ENCODE measurements around the gene TCHH. TPM values are rescaled to one million over a fixed set of nuclear protein-coding genes. Genes with fewer than 3 reads are reported as not detected.
"Not testable (repeated sequence)": the region's sequence is repeated elsewhere in the genome, so short reads cannot be mapped to it uniquely, and the experiment has no call there.

TCHH gene
- total RNA-seq, 3 donors from 2014 or later = under 0.01 to 3.0 (median 0.15) TPM

DNA sequence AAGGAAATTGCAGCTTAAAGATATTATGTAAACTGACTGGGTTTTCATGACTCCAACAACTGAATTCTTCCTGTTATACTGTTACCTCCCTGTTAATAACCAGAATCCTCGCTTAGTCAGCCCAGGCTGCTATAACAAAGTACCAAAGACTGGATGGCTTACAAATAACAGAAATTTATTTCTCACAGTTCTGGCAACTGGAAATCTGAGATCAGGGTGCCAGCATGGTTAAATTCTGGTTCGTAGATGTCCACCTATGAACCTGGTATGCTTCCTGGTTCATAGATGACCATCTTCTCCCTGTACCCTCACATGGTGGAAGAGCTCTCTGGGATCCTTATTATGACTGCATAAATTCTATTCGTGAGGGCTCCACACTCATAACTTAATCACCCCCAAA lies 18.3 kb downstream of the TCHH start:
- intact Hi-C loops (cut with DNase I; ENCODE audit: low total_unique reads) = no loop called here
- TF ChIP-seq, protein P1, sequence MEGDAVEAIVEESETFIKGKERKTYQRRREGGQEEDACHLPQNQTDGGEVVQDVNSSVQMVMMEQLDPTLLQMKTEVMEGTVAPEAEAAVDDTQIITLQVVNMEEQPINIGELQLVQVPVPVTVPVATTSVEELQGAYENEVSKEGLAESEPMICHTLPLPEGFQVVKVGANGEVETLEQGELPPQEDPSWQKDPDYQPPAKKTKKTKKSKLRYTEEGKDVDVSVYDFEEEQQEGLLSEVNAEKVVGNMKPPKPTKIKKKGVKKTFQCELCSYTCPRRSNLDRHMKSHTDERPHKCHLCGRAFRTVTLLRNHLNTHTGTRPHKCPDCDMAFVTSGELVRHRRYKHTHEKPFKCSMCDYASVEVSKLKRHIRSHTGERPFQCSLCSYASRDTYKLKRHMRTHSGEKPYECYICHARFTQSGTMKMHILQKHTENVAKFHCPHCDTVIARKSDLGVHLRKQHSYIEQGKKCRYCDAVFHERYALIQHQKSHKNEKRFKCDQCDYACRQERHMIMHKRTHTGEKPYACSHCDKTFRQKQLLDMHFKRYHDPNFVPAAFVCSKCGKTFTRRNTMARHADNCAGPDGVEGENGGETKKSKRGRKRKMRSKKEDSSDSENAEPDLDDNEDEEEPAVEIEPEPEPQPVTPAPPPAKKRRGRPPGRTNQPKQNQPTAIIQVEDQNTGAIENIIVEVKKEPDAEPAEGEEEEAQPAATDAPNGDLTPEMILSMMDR (IDR thresholded peaks at IDR 0.05) = no peak
- no peak for TF ChIP-seq POLR2AphosphoS5 (IDR thresholded peaks at IDR 0.05)
- no peak for TF ChIP-seq POLR2A (IDR thresholded peaks at IDR 0.05)
- H3K4me3 ChIP-seq = no peak overlapping the region
- DNase-seq (ENCODE audit: low spot score in 2 of 2) = no peak
- H3K36me3 ChIP-seq = no peaks in the 10 kb centered on the region
- no peak overlapping the region for H3K27ac ChIP-seq
- peaks cover 5 to 29% of the 10 kb centered on the region in 2 donors for H3K9me3 ChIP-seq
- no peaks in the 10 kb centered on the region for H3K4me1 ChIP-seq
- peaks cover 0 to 15% of the 10 kb centered on the region in 2 donors for H3K27me3 ChIP-seq

GRCh38 chr1:152089014-152089674 lies 26.1 kb downstream of the TCHH start, which contains the start of gene TCHHL1:
Gene TCHHL1, minus strand, starts transcription at chr1:152089064. Its CDS starts 921 bp downstream, at chr1:152088143.
- DNase-seq (ENCODE audit: low spot score in 2 of 2) = no peak
- H3K36me3 ChIP-seq = no peaks in the 10 kb centered on the region
- H3K27ac ChIP-seq = no peak within 1 kb of the TSS
- H3K4me1 ChIP-seq = no peaks in the 10 kb centered on the region
- intact Hi-C loops (cut with DNase I; ENCODE audit: low total_unique reads) = no loop called here
- no peak within 1 kb of the TSS for H3K4me3 ChIP-seq
- peaks cover 0 to 15% of the 10 kb centered on the region in 2 donors for H3K9me3 ChIP-seq
- peaks cover 0 to 4% of the 10 kb centered on the region in 2 donors for H3K27me3 ChIP-seq
- TF ChIP-seq, protein P1 (IDR thresholded peaks at IDR 0.05) = no peak
- no peak for TF ChIP-seq POLR2A (IDR thresholded peaks at IDR 0.05)
- no peak for TF ChIP-seq POLR2AphosphoS5 (IDR thresholded peaks at IDR 0.05)

DNA sequence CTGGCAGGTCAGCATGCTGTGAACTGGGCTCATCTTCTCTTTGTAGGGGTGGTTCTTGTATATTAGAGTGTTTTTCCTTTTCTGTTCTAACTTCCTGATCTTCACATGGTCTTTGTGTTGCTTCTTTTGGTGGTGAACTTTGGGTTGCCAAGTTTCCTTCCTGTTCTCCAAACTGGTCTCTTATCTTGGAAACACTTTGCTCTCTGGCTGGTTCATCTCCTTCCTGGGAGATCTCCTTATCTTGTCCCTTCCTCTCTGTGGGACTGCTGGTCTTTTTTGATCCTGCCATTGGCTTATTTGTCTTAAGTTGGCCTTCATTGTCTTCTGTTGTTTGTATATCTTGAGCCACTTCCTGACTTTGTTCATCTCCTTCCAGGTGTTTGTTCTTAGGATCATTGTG lies 28.5 kb downstream of the TCHH start:
- no peaks in the 10 kb centered on the region for H3K4me1 ChIP-seq

GRCh38 chr1:152084853-152085252 lies 30.4 kb downstream of the TCHH start:
- DNase-seq (ENCODE audit: low spot score in 2 of 2) = no peak
- Histone ChIP-seq H3K4me1 (no peaks in the 10 kb centered on the region), H3K27me3 (peaks cover 0 to 4% of the 10 kb centered on the region in 2 donors), H3K36me3 (no peaks in the 10 kb centered on the region), H3K9me3 (no peaks in the 10 kb centered on the region), H3K4me3 (no peak overlapping the region), H3K27ac (no peak overlapping the region)
- TF ChIP-seq POLR2AphosphoS5 (IDR thresholded peaks at IDR 0.05) = no peak
- TF ChIP-seq POLR2A (IDR thresholded peaks at IDR 0.05) = no peak
- TF ChIP-seq, protein P1 (IDR thresholded peaks at IDR 0.05) = no peak
- intact Hi-C loops (cut with DNase I; ENCODE audit: low total_unique reads) = no loop called here

More for the DNA sequence above, 28.5 kb downstream of the TCHH start:
- Histone ChIP-seq H3K27me3 (peaks cover 0 to 4% of the 10 kb centered on the region in 2 donors), H3K9me3 (no peaks in the 10 kb centered on the region), H3K36me3 (no peaks in the 10 kb centered on the region), H3K4me3 (no peak overlapping the region), H3K27ac (no peak overlapping the region)
- intact Hi-C loops (cut with DNase I; ENCODE audit: low total_unique reads) = no loop called here
- no peak for DNase-seq (ENCODE audit: low spot score in 2 of 2)
- TF ChIP-seq POLR2AphosphoS5 (IDR thresholded peaks at IDR 0.05) = no peak

DNA sequence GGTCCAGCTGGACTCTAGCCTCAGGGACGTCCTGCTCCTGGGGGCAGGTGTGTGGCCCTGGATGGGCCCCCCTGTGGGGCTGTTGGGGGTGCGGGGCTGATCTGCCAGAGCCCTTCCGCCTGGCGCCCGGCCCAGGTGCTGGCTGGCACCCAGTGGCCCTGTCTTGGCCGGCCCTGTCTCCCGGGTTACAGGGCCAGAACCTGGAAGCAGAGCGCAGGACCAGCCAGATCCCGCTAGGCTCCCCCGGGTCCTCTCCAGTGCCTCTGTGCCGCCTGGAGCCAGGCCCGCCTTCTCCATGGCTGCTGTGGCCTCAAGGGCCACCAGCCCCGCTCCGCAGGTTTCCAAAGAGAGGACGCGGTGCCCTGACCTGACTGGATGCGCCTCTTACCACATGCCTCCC lies 34.2 kb downstream of the TCHH start:
- H3K27me3 ChIP-seq; H3K4me1 ChIP-seq; H3K36me3 ChIP-seq; intact Hi-C loops (cut with DNase I; ENCODE audit: low total_unique reads); DNase-seq (ENCODE audit: low spot score in 2 of 2); H3K27ac ChIP-seq; H3K9me3 ChIP-seq; H3K4me3 ChIP-seq: not testable (repeated sequence)

- H3K27me3 ChIP-seq; H3K4me3 ChIP-seq; DNase-seq (ENCODE audit: low spot score in 2 of 2); H3K27ac ChIP-seq; H3K36me3 ChIP-seq; H3K9me3 ChIP-seq; intact Hi-C loops (cut with DNase I; ENCODE audit: low total_unique reads); H3K4me1 ChIP-seq: not testable (repeated sequence)
Observed at GRCh38 chr1:152080494-152080893, 34.8 kb downstream of the TCHH start.

All from breast epithelium (tissue), 4 donors.